ENCODE data around the gene TRIM66. TPM values are rescaled to one million over a fixed set of nuclear protein-coding genes. Genes with fewer than 3 reads are reported as not detected.

The TRIM66 gene
- total and polyA plus RNA-seq, 10 of the 15 experiments (the other 5 are each of a cell fraction or from before 2014, with no cell fraction given), result 1.7 to 14.5 (median 7.4) TPM

- no peak for TF ChIP-seq HCFC1 (IDR thresholded peaks at IDR 0.05; ENCODE audit: low read length)
- TF ChIP-seq NBN (IDR thresholded peaks at IDR 0.05), result no peak
- TF ChIP-seq BACH1 (IDR thresholded peaks at IDR 0.05; ENCODE audit: borderline replicate concordance), result no peak
- no peak for TF ChIP-seq IRF5 (IDR thresholded peaks at IDR 0.05; ENCODE audit: borderline replicate concordance)
- no peak for TF ChIP-seq PML (IDR thresholded peaks at IDR 0.05; ENCODE audit: low read length)
- TF ChIP-seq JUND (IDR thresholded peaks at IDR 0.05; ENCODE audit: low read depth, low read length), result no peak
- no peak for TF ChIP-seq PAX8 (IDR thresholded peaks at IDR 0.05)
- no peak for TF ChIP-seq PAX5 (IDR thresholded peaks at IDR 0.05; ENCODE audit: borderline replicate concordance, low read depth, low read length)
- TF ChIP-seq ATF7 (IDR thresholded peaks at IDR 0.05; ENCODE audit: low read depth), result no peak
- TF ChIP-seq REST (IDR thresholded peaks at IDR 0.05; ENCODE audit: low read depth, low read length), result no peak
- TF ChIP-seq RB1 (IDR thresholded peaks at IDR 0.05; ENCODE audit: borderline replicate concordance), result no peak
- no peak for TF ChIP-seq ELK1 (IDR thresholded peaks at IDR 0.05; ENCODE audit: low read depth, low read length)
- TF ChIP-seq HDGF (IDR thresholded peaks at IDR 0.05), result no peak
- peak in 1 of 3 experiments; percentile 12; a peak in 1 of 6 replicates for TF ChIP-seq CTCF (IDR thresholded peaks at IDR 0.05 in 2 of 3, conservative IDR thresholded peaks at IDR 0.05 in 1 of 3; ENCODE audit: control insufficient read depth in 2 of 3, extremely low read depth in 1 of 3, insufficient read depth in 1 of 3, low read depth in 3 of 3, low read length in 3 of 3)
Observed at GRCh38 chr11:8564526-8564925, 117.9 kb downstream of the TRIM66 start (continued).

Small RNA genes within 50 kb of the gene (small RNA-seq; reads per million reads assigned to genes)
- not detected for gene SNORA3A
- gene SNORA3B, result 3.5 reads per million, percentile 80 among the genes with 10 or more reads in this experiment

Other genes with a start within 250 kb of the TRIM66 start
- 13.2 and 17.7 TPM in 2 replicates for gene STK33, start 88.4 kb downstream of the TRIM66 start, total RNA-seq (2014; rRNA removed)
- 20.5 and 21.9 TPM in 2 replicates for gene STK33, start 88.4 kb downstream of the TRIM66 start, total RNA-seq (2014; rRNA removed; fragmentation: Illumina TruSeq; extraction: Trizol)
- gene STK33, start 88.4 kb downstream of the TRIM66 start, total RNA-seq (2021), result 18.3 and 20.0 TPM in 2 replicates
- 16.3 and 25.0 TPM in 2 replicates for gene STK33, start 88.4 kb downstream of the TRIM66 start, polyA plus RNA-seq (2011; rRNA removed)
- 27.3 and 36.2 TPM in 2 replicates for gene STK33, start 88.4 kb downstream of the TRIM66 start, polyA plus RNA-seq (2014; fragmentation: Illumina TruSeq; extraction: Trizol)
- gene STK33, start 88.4 kb downstream of the TRIM66 start, polyA plus RNA-seq (2014; fragmentation: Nextera tagmentation; extraction: Ambion mirVana), result 1 to 10 TPM; 5.2 to 8.3 TPM
- gene STK33, start 88.4 kb downstream of the TRIM66 start, polyA plus RNA-seq (2014; rRNA removed), result 16.6 and 17.9 TPM in 2 replicates
- gene STK33, start 88.4 kb downstream of the TRIM66 start, polyA plus RNA-seq (2016; fragmentation: Nextera tagmentation; extraction: Ambion mirVana), result 10 to 100 TPM; 23.3 to 24.3 TPM
- gene RPL27A, start 127 bp upstream of the TRIM66 start, total RNA-seq (2014; rRNA removed), result 1,902 and 2,006 TPM in 2 replicates
- gene RPL27A, start 127 bp upstream of the TRIM66 start, total RNA-seq (2014; rRNA removed; fragmentation: Illumina TruSeq; extraction: Trizol), result 2,938 and 2,966 TPM in 2 replicates
- 1,300 and 1,372 TPM in 2 replicates for gene RPL27A, start 127 bp upstream of the TRIM66 start, total RNA-seq (2021)
- 1,334 and 1,354 TPM in 2 replicates for gene RPL27A, start 127 bp upstream of the TRIM66 start, polyA plus RNA-seq (2011; rRNA removed)
- gene RPL27A, start 127 bp upstream of the TRIM66 start, polyA plus RNA-seq (2014; fragmentation: Illumina TruSeq; extraction: Trizol), result 2,568 and 4,776 TPM in 2 replicates
- gene RPL27A, start 127 bp upstream of the TRIM66 start, polyA plus RNA-seq (2014; fragmentation: Nextera tagmentation; extraction: Ambion mirVana), result 1,000 to 10,000 TPM in 1 of 2 experiments, 100 to 1,000 TPM in 1; 978 to 2,052 TPM
- 3,433 and 3,548 TPM in 2 replicates for gene RPL27A, start 127 bp upstream of the TRIM66 start, polyA plus RNA-seq (2014; rRNA removed)
- gene RPL27A, start 127 bp upstream of the TRIM66 start, polyA plus RNA-seq (2016; fragmentation: Nextera tagmentation; extraction: Ambion mirVana), result 1,000 to 10,000 TPM; 1,900 to 1,912 TPM
- gene AKIP1, start 228.5 kb upstream of the TRIM66 start, total RNA-seq (2014; rRNA removed), result 31.7 and 36.5 TPM in 2 replicates
- gene AKIP1, start 228.5 kb upstream of the TRIM66 start, total RNA-seq (2014; rRNA removed; fragmentation: Illumina TruSeq; extraction: Trizol), result 21.5 and 23.3 TPM in 2 replicates
- gene AKIP1, start 228.5 kb upstream of the TRIM66 start, total RNA-seq (2021), result 27.1 and 30.4 TPM in 2 replicates
- gene AKIP1, start 228.5 kb upstream of the TRIM66 start, polyA plus RNA-seq (2011; rRNA removed), result 30.7 and 33.1 TPM in 2 replicates
- gene AKIP1, start 228.5 kb upstream of the TRIM66 start, polyA plus RNA-seq (2014; fragmentation: Illumina TruSeq; extraction: Trizol), result 22.1 and 30.6 TPM in 2 replicates
- 10 to 100 TPM in 1 of 2 experiments, 1 to 10 TPM in 1; 5.1 to 14.7 TPM for gene AKIP1, start 228.5 kb upstream of the TRIM66 start, polyA plus RNA-seq (2014; fragmentation: Nextera tagmentation; extraction: Ambion mirVana)
- 32.0 and 36.2 TPM in 2 replicates for gene AKIP1, start 228.5 kb upstream of the TRIM66 start, polyA plus RNA-seq (2014; rRNA removed)
- gene AKIP1, start 228.5 kb upstream of the TRIM66 start, polyA plus RNA-seq (2016; fragmentation: Nextera tagmentation; extraction: Ambion mirVana), result 10 to 100 TPM; 38.0 to 38.9 TPM

Measured in GM12878 (cell line).